ENCODE measurements around the gene CALD1.

Gene CALD1

GRCh38 chr7:135012229-135012628, 232.8 kb downstream of the CALD1 start:
- Mint-ChIP-seq H3K27ac (no peak overlapping the region), H3K4me3 (no peak overlapping the region), H3K27me3 (ENCODE audit: low read depth) (no peaks in the 10 kb centered on the region), H3K9me3 (no peaks in the 10 kb centered on the region), H3K4me1 (ENCODE audit: low read depth) (no peaks in the 10 kb centered on the region), H3K36me3 (ENCODE audit: low read depth) (no peaks in the 10 kb centered on the region)
